ENCODE data around the gene GLI1. TPM values are rescaled to one million over a fixed set of nuclear protein-coding genes. Genes with fewer than 3 reads are reported as not detected.

GLI1 gene
- polyA plus RNA-seq, 2 of the 4 experiments (the other 2 are of a cell fraction): 13.1 to 27.3 TPM

DNA sequence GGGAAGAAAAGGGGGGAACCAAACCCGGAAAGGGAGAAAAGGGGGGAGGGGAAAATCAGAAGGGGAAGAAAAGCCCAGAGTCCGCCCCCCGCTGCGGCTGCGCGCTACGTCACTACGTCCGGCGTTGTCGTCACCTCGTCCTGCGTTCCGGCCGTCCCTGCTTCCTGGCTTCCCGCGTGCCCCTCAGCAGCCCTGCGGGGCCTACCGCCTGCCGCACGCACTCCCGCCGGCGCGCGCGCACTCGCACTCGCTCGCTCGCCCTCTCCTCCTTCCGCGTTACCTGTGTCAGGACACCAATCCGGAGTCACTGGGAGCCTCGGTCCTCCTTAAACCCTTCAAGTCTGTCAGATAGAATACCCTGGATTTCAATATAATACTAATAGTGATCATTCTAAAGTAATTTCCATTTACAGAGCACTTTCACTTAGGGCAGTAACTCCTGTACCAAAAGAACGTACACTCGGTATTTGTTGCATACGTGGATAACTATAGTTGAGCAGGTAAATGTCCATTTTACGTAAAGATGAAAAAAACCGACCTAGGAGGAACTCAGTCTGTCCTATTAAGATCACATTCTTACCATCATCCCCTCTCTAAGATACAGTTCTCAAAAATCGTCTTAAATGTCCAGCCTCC, 28.5 kb upstream of the GLI1 start, which contains the start of gene R3HDM2 (continued):
- TF ChIP-seq, protein P1, sequence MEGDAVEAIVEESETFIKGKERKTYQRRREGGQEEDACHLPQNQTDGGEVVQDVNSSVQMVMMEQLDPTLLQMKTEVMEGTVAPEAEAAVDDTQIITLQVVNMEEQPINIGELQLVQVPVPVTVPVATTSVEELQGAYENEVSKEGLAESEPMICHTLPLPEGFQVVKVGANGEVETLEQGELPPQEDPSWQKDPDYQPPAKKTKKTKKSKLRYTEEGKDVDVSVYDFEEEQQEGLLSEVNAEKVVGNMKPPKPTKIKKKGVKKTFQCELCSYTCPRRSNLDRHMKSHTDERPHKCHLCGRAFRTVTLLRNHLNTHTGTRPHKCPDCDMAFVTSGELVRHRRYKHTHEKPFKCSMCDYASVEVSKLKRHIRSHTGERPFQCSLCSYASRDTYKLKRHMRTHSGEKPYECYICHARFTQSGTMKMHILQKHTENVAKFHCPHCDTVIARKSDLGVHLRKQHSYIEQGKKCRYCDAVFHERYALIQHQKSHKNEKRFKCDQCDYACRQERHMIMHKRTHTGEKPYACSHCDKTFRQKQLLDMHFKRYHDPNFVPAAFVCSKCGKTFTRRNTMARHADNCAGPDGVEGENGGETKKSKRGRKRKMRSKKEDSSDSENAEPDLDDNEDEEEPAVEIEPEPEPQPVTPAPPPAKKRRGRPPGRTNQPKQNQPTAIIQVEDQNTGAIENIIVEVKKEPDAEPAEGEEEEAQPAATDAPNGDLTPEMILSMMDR (IDR thresholded peaks at IDR 0.05): no peak
- no peak for TF ChIP-seq TFCP2L1 (CRISPR knock-in tag; IDR thresholded peaks at IDR 0.05)
- TF ChIP-seq FOSL2 (IDR thresholded peaks at IDR 0.05): no peak
- no peak for TF ChIP-seq FOSL2 (CRISPR knock-in tag; IDR thresholded peaks at IDR 0.05)
- no peak for TF ChIP-seq CEBPB (IDR thresholded peaks at IDR 0.05)
- no peak for TF ChIP-seq POLR2AphosphoS2 (conservative IDR thresholded peaks at IDR 0.05; ENCODE audit: low read length)
- no peak for TF ChIP-seq RARB (CRISPR knock-in tag; IDR thresholded peaks at IDR 0.05)
- TF ChIP-seq NPAS2 (CRISPR knock-in tag; IDR thresholded peaks at IDR 0.05; ENCODE audit: borderline replicate concordance): no peak
- TF ChIP-seq KDM5A (IDR thresholded peaks at IDR 0.05): no peak
- TF ChIP-seq, protein P2, sequence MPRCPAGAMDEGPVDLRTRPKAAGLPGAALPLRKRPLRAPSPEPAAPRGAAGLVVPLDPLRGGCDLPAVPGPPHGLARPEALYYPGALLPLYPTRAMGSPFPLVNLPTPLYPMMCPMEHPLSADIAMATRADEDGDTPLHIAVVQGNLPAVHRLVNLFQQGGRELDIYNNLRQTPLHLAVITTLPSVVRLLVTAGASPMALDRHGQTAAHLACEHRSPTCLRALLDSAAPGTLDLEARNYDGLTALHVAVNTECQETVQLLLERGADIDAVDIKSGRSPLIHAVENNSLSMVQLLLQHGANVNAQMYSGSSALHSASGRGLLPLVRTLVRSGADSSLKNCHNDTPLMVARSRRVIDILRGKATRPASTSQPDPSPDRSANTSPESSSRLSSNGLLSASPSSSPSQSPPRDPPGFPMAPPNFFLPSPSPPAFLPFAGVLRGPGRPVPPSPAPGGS (IDR thresholded peaks at IDR 0.05): peak; percentile 72; the same call in 1 of the 3 replicates
- no peak; the same call in 1 of the 2 replicates for TF ChIP-seq FOSB (CRISPR knock-in tag; IDR thresholded peaks at IDR 0.05)
- TF ChIP-seq FOXS1 (CRISPR knock-in tag; IDR thresholded peaks at IDR 0.05): no peak
- TF ChIP-seq, protein P3, sequence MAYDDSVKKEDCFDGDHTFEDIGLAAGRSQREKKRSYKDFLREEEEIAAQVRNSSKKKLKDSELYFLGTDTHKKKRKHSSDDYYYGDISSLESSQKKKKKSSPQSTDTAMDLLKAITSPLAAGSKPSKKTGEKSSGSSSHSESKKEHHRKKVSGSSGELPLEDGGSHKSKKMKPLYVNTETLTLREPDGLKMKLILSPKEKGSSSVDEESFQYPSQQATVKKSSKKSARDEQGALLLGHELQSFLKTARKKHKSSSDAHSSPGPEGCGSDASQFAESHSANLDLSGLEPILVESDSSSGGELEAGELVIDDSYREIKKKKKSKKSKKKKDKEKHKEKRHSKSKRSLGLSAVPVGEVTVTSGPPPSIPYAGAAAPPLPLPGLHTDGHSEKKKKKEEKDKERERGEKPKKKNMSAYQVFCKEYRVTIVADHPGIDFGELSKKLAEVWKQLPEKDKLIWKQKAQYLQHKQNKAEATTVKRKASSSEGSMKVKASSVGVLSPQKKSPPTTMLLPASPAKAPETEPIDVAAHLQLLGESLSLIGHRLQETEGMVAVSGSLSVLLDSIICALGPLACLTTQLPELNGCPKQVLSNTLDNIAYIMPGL (CRISPR knock-in tag; IDR thresholded peaks at IDR 0.05; ENCODE audit: borderline replicate concordance): no peak
- TF ChIP-seq, protein P4, sequence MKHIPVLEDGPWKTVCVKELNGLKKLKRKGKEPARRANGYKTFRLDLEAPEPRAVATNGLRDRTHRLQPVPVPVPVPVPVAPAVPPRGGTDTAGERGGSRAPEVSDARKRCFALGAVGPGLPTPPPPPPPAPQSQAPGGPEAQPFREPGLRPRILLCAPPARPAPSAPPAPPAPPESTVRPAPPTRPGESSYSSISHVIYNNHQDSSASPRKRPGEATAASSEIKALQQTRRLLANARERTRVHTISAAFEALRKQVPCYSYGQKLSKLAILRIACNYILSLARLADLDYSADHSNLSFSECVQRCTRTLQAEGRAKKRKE (CRISPR knock-in tag; IDR thresholded peaks at IDR 0.05; ENCODE audit: low read depth): peak; percentile 59; the same call in 1 of the 2 replicates
- 0 out of 2 replicates have a peak, but pooled peaks have one; percentile 33 for TF ChIP-seq HOXB5 (CRISPR knock-in tag; IDR thresholded peaks at IDR 0.05)
- TF ChIP-seq, protein P5, sequence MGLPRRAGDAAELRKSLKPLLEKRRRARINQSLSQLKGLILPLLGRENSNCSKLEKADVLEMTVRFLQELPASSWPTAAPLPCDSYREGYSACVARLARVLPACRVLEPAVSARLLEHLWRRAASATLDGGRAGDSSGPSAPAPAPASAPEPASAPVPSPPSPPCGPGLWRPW (IDR thresholded peaks at IDR 0.05): no peak
- TF ChIP-seq RCOR1 (IDR thresholded peaks at IDR 0.05; ENCODE audit: low read depth, low read length): no peak
- peak; percentile 58; the same call in 1 of the 2 replicates for TF ChIP-seq PHF8 (IDR thresholded peaks at IDR 0.05; ENCODE audit: borderline replicate concordance, low read depth)
- TF ChIP-seq KDM1A (IDR thresholded peaks at IDR 0.05; ENCODE audit: low read depth): no peak
- no peak for TF ChIP-seq SREBF2 (IDR thresholded peaks at IDR 0.05)
- TF ChIP-seq ZC3H11A (IDR thresholded peaks at IDR 0.05): no peak
- TF ChIP-seq EHMT2 (IDR thresholded peaks at IDR 0.05; ENCODE audit: low read depth): no peak
